ENCODE data around the gene CAP2.

CAP2 gene

GRCh38 chr6:17457405-17457804, 64.0 kb downstream of the CAP2 start:
- no peak overlapping the region for H3K4me3 ChIP-seq (replicated peaks in 1 of 2; ENCODE audit: low read depth in 2 of 2, low read length in 2 of 2)
- no peak for TF ChIP-seq CTCF (IDR thresholded peaks at IDR 0.05; ENCODE audit: low read depth, low read length)
- DNase-seq (ENCODE audit: low read depth in 2 of 2), result no peak

GRCh38 chr6:17457956-17458355, 64.6 kb downstream of the CAP2 start:
- no peak overlapping the region for H3K4me3 ChIP-seq (replicated peaks in 1 of 2; ENCODE audit: low read depth in 2 of 2, low read length in 2 of 2)
- DNase-seq (ENCODE audit: low read depth in 2 of 2), result no peak
- TF ChIP-seq CTCF (IDR thresholded peaks at IDR 0.05; ENCODE audit: low read depth, low read length), result no peak

- no peak for DNase-seq (ENCODE audit: low read depth in 2 of 2)
- no peak overlapping the region for H3K4me3 ChIP-seq (replicated peaks in 1 of 2; ENCODE audit: low read depth in 2 of 2, low read length in 2 of 2)
- TF ChIP-seq CTCF (IDR thresholded peaks at IDR 0.05; ENCODE audit: low read depth, low read length), result no peak
Observed at GRCh38 chr6:17458966-17459365, 65.6 kb downstream of the CAP2 start.

- no peak overlapping the region for H3K4me3 ChIP-seq (replicated peaks in 1 of 2; ENCODE audit: low read depth in 2 of 2, low read length in 2 of 2)
- no peak for TF ChIP-seq CTCF (IDR thresholded peaks at IDR 0.05; ENCODE audit: low read depth, low read length)
- no peak for DNase-seq (ENCODE audit: low read depth in 2 of 2)
Observed at GRCh38 chr6:17460862-17461261, 67.5 kb downstream of the CAP2 start.

- TF ChIP-seq CTCF (IDR thresholded peaks at IDR 0.05; ENCODE audit: low read depth, low read length), result no peak
- DNase-seq (ENCODE audit: low read depth in 2 of 2), result no peak
- H3K4me3 ChIP-seq (replicated peaks in 1 of 2; ENCODE audit: low read depth in 2 of 2, low read length in 2 of 2), result no peak overlapping the region
Observed at GRCh38 chr6:17466147-17466546, 72.8 kb downstream of the CAP2 start.

- peak in 1 of 2 donors; percentile 1 for DNase-seq (ENCODE audit: low read depth in 2 of 2)
- TF ChIP-seq CTCF (IDR thresholded peaks at IDR 0.05; ENCODE audit: low read depth, low read length), result no peak
- no peak overlapping the region for H3K4me3 ChIP-seq (replicated peaks in 1 of 2; ENCODE audit: low read depth in 2 of 2, low read length in 2 of 2)
Observed at GRCh38 chr6:17466707-17467106, 73.3 kb downstream of the CAP2 start.
